ENCODE measurements around the gene EPB41L3.

DNA sequence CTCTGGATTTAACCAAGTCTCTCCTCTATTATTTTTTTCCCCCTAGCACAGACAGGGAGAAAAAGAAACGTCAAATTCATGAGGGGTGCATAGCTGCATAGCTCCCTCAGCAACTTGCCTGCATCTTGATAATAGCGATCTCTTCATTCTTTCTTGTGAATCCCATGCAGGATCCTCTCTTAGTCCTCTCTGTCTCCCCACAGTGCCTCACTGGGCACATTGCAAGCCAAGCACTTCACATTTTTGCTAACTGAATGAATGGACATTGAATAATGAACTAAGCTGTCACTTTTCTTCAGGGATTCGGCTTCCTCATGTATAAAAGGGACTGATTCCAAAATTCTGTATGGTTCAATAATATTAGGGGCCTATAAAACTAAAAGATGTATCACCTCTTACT is 2.9 kb upstream of the EPB41L3 start:
- TF ChIP-seq POLR2AphosphoS2 (conservative IDR thresholded peaks at IDR 0.05; ENCODE audit: low read length) (no peak), CTCF (IDR thresholded peaks at IDR 0.05) (no peak), EP300 (IDR thresholded peaks at IDR 0.05) (no peak), POLR2A (IDR thresholded peaks at IDR 0.05; ENCODE audit: low read length) (no peak), RAD21 (conservative IDR thresholded peaks at IDR 0.05 in 1 of 2, IDR thresholded peaks at IDR 0.05 in 1 of 2) (no peak), MYC (IDR thresholded peaks at IDR 0.05; ENCODE audit: borderline replicate concordance, low read length) (no peak)

Measured in A549 (cell line).